ENCODE measurements around the gene RFESD. TPM values are rescaled to one million over a fixed set of nuclear protein-coding genes. Genes with fewer than 3 reads are reported as not detected.

Gene RFESD
- total and polyA plus RNA-seq, 2 of the 4 experiments (the other 2 are of a cell fraction), result 1.5 to 2.7 TPM

DNA sequence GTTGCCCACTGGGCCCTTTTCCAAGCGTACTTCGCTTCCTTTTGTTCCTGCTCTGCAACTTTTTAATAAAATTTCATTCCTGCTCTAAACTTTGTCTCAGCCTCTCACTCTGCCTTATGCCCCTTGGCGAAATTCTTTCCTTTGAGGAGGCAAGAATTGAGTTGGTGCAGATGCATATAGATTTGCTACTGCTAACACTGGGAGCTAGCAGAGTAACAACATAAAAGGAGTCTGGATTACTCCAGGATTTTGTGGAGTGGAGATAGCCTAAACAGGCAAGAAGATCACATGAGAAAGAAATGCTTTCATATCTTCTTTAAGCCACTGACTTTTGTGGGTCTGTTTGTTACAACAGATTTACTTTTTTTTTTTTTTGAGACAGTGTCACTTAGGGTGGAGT is 12.9 kb upstream of the RFESD start:
- Histone ChIP-seq H2AK5ac (ENCODE audit: low read depth, low read length) (no peak overlapping the region), H3K4me3 (ENCODE audit: insufficient read depth, low read depth, low read length) (no peak overlapping the region), H3K36me3 (ENCODE audit: control insufficient read depth, insufficient read depth, low read length) (no peaks in the 10 kb centered on the region), H3K23ac (ENCODE audit: low read depth, low read length) (no peak overlapping the region), H2BK120ac (ENCODE audit: low read depth, low read length) (no peak overlapping the region), H2AFZ (replicated peaks; ENCODE audit: low read length, poor library complexity) (no peak overlapping the region), H4K8ac (ENCODE audit: low read depth in 2 of 2, low read length in 2 of 2) (no peak overlapping the region), H2AK9ac (replicated peaks; ENCODE audit: low read depth, low read length, poor library complexity) (no peak overlapping the region), H4K20me1 (ENCODE audit: insufficient read depth, low read length) (no peaks in the 10 kb centered on the region), H4K5ac (ENCODE audit: low read depth, low read length) (no peak overlapping the region), H3K27ac (ENCODE audit: insufficient read depth, low read length) (no peak overlapping the region), H3K4me1 (ENCODE audit: control insufficient read depth, insufficient read depth, low read length) (peaks cover 2% of the 10 kb centered on the region), H2BK15ac (ENCODE audit: low read depth, low read length) (no peak overlapping the region), H3K4me2 (ENCODE audit: low read depth, low read length) (no peak overlapping the region), H3K9me3 (ENCODE audit: control insufficient read depth, insufficient read depth, low read length) (no peaks in the 10 kb centered on the region), H2BK20ac (ENCODE audit: low read depth, low read length) (no peak overlapping the region), H3K18ac (ENCODE audit: low read depth, low read length) (no peak overlapping the region), H3K27me3 (ENCODE audit: control insufficient read depth, insufficient read depth, low read length) (no peaks in the 10 kb centered on the region; the same call in 1 of the 2 replicates), H3K56ac (ENCODE audit: extremely low read depth, insufficient read depth, low read length) (no peak overlapping the region), H3K9me1 (ENCODE audit: insufficient read depth, low read length) (peaks cover 3% of the 10 kb centered on the region; the same call in 1 of the 2 replicates), H4K91ac (ENCODE audit: insufficient read depth, low read depth, low read length) (no peak overlapping the region), H3K14ac (replicated peaks; ENCODE audit: low read depth, low read length) (no peak overlapping the region), H2BK5ac (ENCODE audit: low read depth, low read length, poor library complexity, severe bottlenecking) (no peak overlapping the region), H3K4ac (ENCODE audit: low read depth, low read length) (no peak overlapping the region), H3K79me1 (ENCODE audit: low read depth in 1 of 2, low read length in 2 of 2) (no peaks in the 10 kb centered on the region), H3K9ac (ENCODE audit: low read depth, low read length) (no peak overlapping the region)
- ChIA-PET CTCF (no interaction called here), POLR2A (ENCODE audit: unreplicated experiment) (interaction anchor here (0.6 kb wide), 1 partner anchor 126 kb away, joined by 3 read pairs; no protein-coding TSS in a partner anchor)
- no CpG with 5 or more reads among the region's 3 CpGs for WGBS, 2 experiments (ENCODE audit: extremely low coverage in 2 of 2, insufficient read length in 1 of 2)
- DNase-seq (no peak), ATAC-seq (ENCODE audit: low read depth) (no peak)
- TF ChIP-seq, protein P1, sequence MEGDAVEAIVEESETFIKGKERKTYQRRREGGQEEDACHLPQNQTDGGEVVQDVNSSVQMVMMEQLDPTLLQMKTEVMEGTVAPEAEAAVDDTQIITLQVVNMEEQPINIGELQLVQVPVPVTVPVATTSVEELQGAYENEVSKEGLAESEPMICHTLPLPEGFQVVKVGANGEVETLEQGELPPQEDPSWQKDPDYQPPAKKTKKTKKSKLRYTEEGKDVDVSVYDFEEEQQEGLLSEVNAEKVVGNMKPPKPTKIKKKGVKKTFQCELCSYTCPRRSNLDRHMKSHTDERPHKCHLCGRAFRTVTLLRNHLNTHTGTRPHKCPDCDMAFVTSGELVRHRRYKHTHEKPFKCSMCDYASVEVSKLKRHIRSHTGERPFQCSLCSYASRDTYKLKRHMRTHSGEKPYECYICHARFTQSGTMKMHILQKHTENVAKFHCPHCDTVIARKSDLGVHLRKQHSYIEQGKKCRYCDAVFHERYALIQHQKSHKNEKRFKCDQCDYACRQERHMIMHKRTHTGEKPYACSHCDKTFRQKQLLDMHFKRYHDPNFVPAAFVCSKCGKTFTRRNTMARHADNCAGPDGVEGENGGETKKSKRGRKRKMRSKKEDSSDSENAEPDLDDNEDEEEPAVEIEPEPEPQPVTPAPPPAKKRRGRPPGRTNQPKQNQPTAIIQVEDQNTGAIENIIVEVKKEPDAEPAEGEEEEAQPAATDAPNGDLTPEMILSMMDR (conservative IDR thresholded peaks at IDR 0.05; ENCODE audit: low read depth, low read length), result no peak
- TF ChIP-seq RCOR1 (IDR thresholded peaks at IDR 0.05; ENCODE audit: insufficient replicate concordance, low read length) (no peak), CHD1 (IDR thresholded peaks at IDR 0.05; ENCODE audit: low read depth, low read length) (no peak), MAFK (IDR thresholded peaks at IDR 0.05; ENCODE audit: low read depth, low read length) (no peak), SMC3 (IDR thresholded peaks at IDR 0.05; ENCODE audit: low read depth, low read length) (no peak), MAZ (IDR thresholded peaks at IDR 0.05; ENCODE audit: borderline replicate concordance, low read depth, low read length) (no peak), CEBPB (IDR thresholded peaks at IDR 0.05; ENCODE audit: low read depth, low read length) (no peak), RAD21 (IDR thresholded peaks at IDR 0.05; ENCODE audit: low read length) (no peak), RFX5 (IDR thresholded peaks at IDR 0.05; ENCODE audit: low read depth, low read length) (no peak), NFE2L2 (IDR thresholded peaks at IDR 0.05; ENCODE audit: low read depth, low read length) (no peak), POLR2A (IDR thresholded peaks at IDR 0.05; ENCODE audit: low read depth, low read length) (no peak), FOS (IDR thresholded peaks at IDR 0.05; ENCODE audit: low read depth, low read length) (no peak), MXI1 (IDR thresholded peaks at IDR 0.05; ENCODE audit: borderline replicate concordance, low read depth, low read length) (no peak), BHLHE40 (IDR thresholded peaks at IDR 0.05; ENCODE audit: low read depth, low read length) (no peak)
- TF ChIP-seq, protein P2, sequence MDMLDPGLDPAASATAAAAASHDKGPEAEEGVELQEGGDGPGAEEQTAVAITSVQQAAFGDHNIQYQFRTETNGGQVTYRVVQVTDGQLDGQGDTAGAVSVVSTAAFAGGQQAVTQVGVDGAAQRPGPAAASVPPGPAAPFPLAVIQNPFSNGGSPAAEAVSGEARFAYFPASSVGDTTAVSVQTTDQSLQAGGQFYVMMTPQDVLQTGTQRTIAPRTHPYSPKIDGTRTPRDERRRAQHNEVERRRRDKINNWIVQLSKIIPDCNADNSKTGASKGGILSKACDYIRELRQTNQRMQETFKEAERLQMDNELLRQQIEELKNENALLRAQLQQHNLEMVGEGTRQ (IDR thresholded peaks at IDR 0.05; ENCODE audit: low read depth, low read length), result no peak
- TF ChIP-seq, protein P3, sequence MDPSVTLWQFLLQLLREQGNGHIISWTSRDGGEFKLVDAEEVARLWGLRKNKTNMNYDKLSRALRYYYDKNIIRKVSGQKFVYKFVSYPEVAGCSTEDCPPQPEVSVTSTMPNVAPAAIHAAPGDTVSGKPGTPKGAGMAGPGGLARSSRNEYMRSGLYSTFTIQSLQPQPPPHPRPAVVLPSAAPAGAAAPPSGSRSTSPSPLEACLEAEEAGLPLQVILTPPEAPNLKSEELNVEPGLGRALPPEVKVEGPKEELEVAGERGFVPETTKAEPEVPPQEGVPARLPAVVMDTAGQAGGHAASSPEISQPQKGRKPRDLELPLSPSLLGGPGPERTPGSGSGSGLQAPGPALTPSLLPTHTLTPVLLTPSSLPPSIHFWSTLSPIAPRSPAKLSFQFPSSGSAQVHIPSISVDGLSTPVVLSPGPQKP (IDR thresholded peaks at IDR 0.05; ENCODE audit: borderline replicate concordance, low read depth, low read length), result no peak
- BruUV-seq (replicated peaks), result no TSS peak
- dilution Hi-C loops (cut with HindIII; ENCODE audit: low sequenced_read_pairs, unreplicated experiment) (no loop called here), in situ Hi-C loops (cut with MboI; ENCODE audit: low sequenced_read_pairs) (loop anchor here (25.0 kb wide), 1 partner anchor 679 kb away; no protein-coding TSS in a partner anchor), intact Hi-C loops (cut with micrococcal nuclease) (no loop called here)

Data from IMR-90 (cell line).